K562 (cell line): ENCODE measurements around the gene FGF5. TPM values are rescaled to one million over a fixed set of nuclear protein-coding genes. Genes with fewer than 3 reads are reported as not detected.
A peak's percentile ranks its signal among the peaks of the same experiment; 100 is the strongest.

Experiments
- ATAC-seq: fragments of 200-7000 bp; cut with Tn5 transposase; 3 replicates; pipeline ENCODE4 v1.9.1; 2020; ENCODE audit warnings: moderate library complexity
- BruUV-seq: library from RNA; stranded (reverse); fragments of 400-500 nt; replicated peaks from 2 replicates; lab custom pipeline; 2021; lab: Mats Ljungman, UMichigan
- CTCF ChIA-PET: fragments of 300-600 bp; formaldehyde crosslinking; extraction: SDS; loops from one replicate; lab custom pipeline; 2021; ENCODE audit warnings: low intra/inter-chr PET ratio; lab: Yijun Ruan, JAX
- POLR2A ChIA-PET: fragments of 300-600, 350-650 bp; sonication (Branson Sonifier 250); formaldehyde crosslinking; extraction: SDS; loops from one replicate; lab custom pipeline; 2021; ENCODE audit warnings: antibody characterized with exemption, inconsistent platforms; lab: Yijun Ruan, JAX
- DNase-seq, 4 experiments: peaks; one replicate each; pipeline versions ENCODE4 v3.0.0 to v3.0.0-alpha.2; 2011 to 2018; ENCODE audit warnings: low spot score in 3 of 4, mixed read lengths in 3 of 4; ENCODE audit errors: extremely low read depth in 1 of 4
- FAIRE-seq: peaks from 2 replicates; lab custom pipeline; 2011; peaks lifted over from hg19 to GRCh38; lab: Jason Lieb, UNC
- H2AFZ ChIP-seq: 2 replicates; pipeline ENCODE4 v1.6.0; 2011; ENCODE audit warnings: low read depth, low read length, control low read depth, inconsistent platforms
- H3K27ac ChIP-seq: fragments of 200-600 bp; 3 replicates; pipeline ENCODE4 v1.8.0; 2011; ENCODE audit warnings: low read depth, mild to moderate bottlenecking, control low read depth, inconsistent platforms, low read length, moderate library complexity, mixed read lengths; ENCODE audit errors: extremely low read depth
- H3K27me3 ChIP-seq, 2 experiments: fragments of 300-600 bp in 1 of 2; 2 replicates in 1 of 2; 3 replicates in 1 of 2; pipeline versions ENCODE4 v1.6.0 to v1.8.0; 2011; ENCODE audit warnings: inconsistent platforms in 2 of 2, low read length in 2 of 2, mild to moderate bottlenecking in 1 of 2, mixed read lengths in 1 of 2, moderate library complexity in 1 of 2; ENCODE audit not compliant: control insufficient read depth in 2 of 2, insufficient read depth in 2 of 2
- H3K36me3 ChIP-seq: fragments of 300-600 bp; 3 replicates; pipeline ENCODE4 v1.8.0; 2011; ENCODE audit warnings: mild to moderate bottlenecking, low read length, inconsistent platforms; ENCODE audit not compliant: control insufficient read depth, insufficient read depth
- H3K4me1 ChIP-seq, 2 experiments: fragments of 200-600 bp in 1 of 2; replicated peaks in 1 of 2; 2 replicates in 1 of 2; 3 replicates in 1 of 2; pipeline versions ENCODE4 v1.5.1 to v1.8.0; 2011; ENCODE audit warnings: inconsistent platforms in 2 of 2, low read length in 2 of 2, mild to moderate bottlenecking in 1 of 2, mixed read lengths in 1 of 2, moderate library complexity in 1 of 2; ENCODE audit not compliant: control insufficient read depth in 2 of 2, insufficient read depth in 2 of 2
- H3K4me2 ChIP-seq: 2 replicates; pipeline ENCODE4 v1.6.1; 2011; ENCODE audit warnings: low read length, control low read depth, inconsistent platforms, mixed read lengths; ENCODE audit not compliant: insufficient read depth
- H3K4me3 ChIP-seq: fragments of 200-600 bp; sonication (generic), shearing (Covaris generic); 2 replicates; pipeline ENCODE4 v1.5.1; 2016; ENCODE audit warnings: control low read depth, inconsistent platforms
- H3K79me2 ChIP-seq: fragments of 200-600 bp; 3 replicates; pipeline ENCODE4 v1.8.0; 2011; ENCODE audit warnings: low read length, inconsistent platforms; ENCODE audit not compliant: control insufficient read depth, insufficient read depth
- H3K9ac ChIP-seq, 2 experiments: 2 replicates each; pipeline versions ENCODE4 v1.6.0 to v1.6.1; 2011; ENCODE audit warnings: low read depth in 2 of 2, low read length in 2 of 2, control low read depth in 1 of 2, inconsistent platforms in 1 of 2, mild to moderate bottlenecking in 1 of 2, mixed read lengths in 1 of 2; ENCODE audit not compliant: insufficient read depth in 1 of 2
- H3K9me1 ChIP-seq: one replicate; pipeline ENCODE4 v1.6.0; 2011; ENCODE audit warnings: inconsistent platforms, mild to moderate bottlenecking, low read length, moderate library complexity; ENCODE audit not compliant: control insufficient read depth, insufficient read depth
- H3K9me3 ChIP-seq: replicated peaks from 2 replicates; pipeline ENCODE4 v1.5.1; 2011; ENCODE audit warnings: low read depth, low read length, inconsistent platforms; ENCODE audit not compliant: control insufficient read depth, insufficient read depth
- H4K20me1 ChIP-seq: replicated peaks from 2 replicates; pipeline ENCODE4 v1.6.1; 2011; ENCODE audit warnings: low read length, inconsistent platforms, mixed read lengths; ENCODE audit not compliant: control insufficient read depth, insufficient read depth
- CBFB ChIP-seq: sonication (generic); formaldehyde crosslinking; IDR thresholded peaks from 2 replicates; pipeline ENCODE4 v1.4.0; 2020; ENCODE audit warnings: mild to moderate bottlenecking, missing genetic modification reagents
- E2F3 ChIP-seq: fragments of 250-450 bp; sonication (Bioruptor Pico); IDR thresholded peaks from 2 replicates; pipeline ENCODE4 v1.4.0; 2020; ENCODE audit warnings: mild to moderate bottlenecking
- RBM25 ChIP-seq: fragments of 200-400 bp; formaldehyde crosslinking; IDR thresholded peaks from 2 replicates; pipeline ENCODE4 v1.6.1; 2018; ENCODE audit warnings: low read length, low read depth, moderate library complexity; ENCODE audit not compliant: severe bottlenecking
- ZNF165 ChIP-seq: fragments of 250-450 bp; sonication (Bioruptor Pico); IDR thresholded peaks from 2 replicates; pipeline ENCODE4 v1.4.0; 2020; ENCODE audit warnings: borderline replicate concordance
- WGBS: fragments of 100-300 bp; shearing (Covaris generic); methylation state at CpG from one replicate; pipeline ENCODE4 v1.1.6; 2016; ENCODE audit warnings: low coverage, mixed read lengths; ENCODE audit not compliant: insufficient coverage; ENCODE audit errors: missing lambda C conversion rate; 5-methylcytosine and 5-hydroxymethylcytosine counted together
- in situ Hi-C: fragments of 300-500 bp; cut with MboI; formaldehyde crosslinking; loops from 4 replicates; pipeline ENCODE4 v1.15.0; 2018; ENCODE audit warnings: inconsistent platforms, mixed read lengths
- intact Hi-C: fragments of 100-400 bp; cut with micrococcal nuclease; formaldehyde crosslinking; loops from 2 replicates; pipeline ENCODE4 v1.14.2; 2022
- polyA plus RNA-seq, 8 experiments: library from polyadenylated mRNA; depleted of rRNA in 4 of 8; stranded (reverse) in 5 of 8; unstranded in 3 of 8; fragments of >200 nt; fragmentation: Nextera tagmentation in 2 of 8; fragmentation: Illumina TruSeq in 1 of 8; extraction: Ambion mirVana in 2 of 8; extraction: Trizol in 1 of 8; gene quantifications; 2 replicates each; pipeline versions ENCODE4 v1.2.1 to v1.2.3, GENCODE V29; 2011 to 2014; ENCODE audit warnings: inconsistent platforms in 1 of 8, missing spikeins in 1 of 8
- total RNA-seq, 7 experiments: library from RNA; depleted of rRNA in 6 of 7; stranded (reverse); fragments of >200 nt in 6 of 7; fragmentation: Illumina TruSeq in 2 of 7; extraction: Trizol in 2 of 7; gene quantifications; 2 replicates each; pipeline versions ENCODE4 v1.2.1 to v1.2.3, GENCODE V29; 2011 to 2021; ENCODE audit warnings: low replicate concordance in 1 of 7
- TF ChIP-seq, protein P1 (sequence below): fragments of 250-450 bp; sonication (Bioruptor Pico); IDR thresholded peaks from 2 replicates; pipeline ENCODE4 v1.8.0; 2022; ENCODE audit warnings: inconsistent platforms
- TF ChIP-seq, protein P2 (sequence below): sonication (generic); formaldehyde crosslinking; IDR thresholded peaks from 2 replicates; pipeline ENCODE4 v1.8.1; 2022; ENCODE audit warnings: missing genetic modification reagents
- TF ChIP-seq, protein P3 (sequence below): sonication (generic); formaldehyde crosslinking; IDR thresholded peaks from 2 replicates; pipeline ENCODE4 v1.8.1; 2023; ENCODE audit warnings: mild to moderate bottlenecking, missing genetic modification reagents

The FGF5 gene
- total and polyA plus RNA-seq, 9 of the 15 experiments (the other 6 are each of a cell fraction or from before 2014, with no cell fraction given): 0.38 to 2.7 (median 1.1) TPM

DNA sequence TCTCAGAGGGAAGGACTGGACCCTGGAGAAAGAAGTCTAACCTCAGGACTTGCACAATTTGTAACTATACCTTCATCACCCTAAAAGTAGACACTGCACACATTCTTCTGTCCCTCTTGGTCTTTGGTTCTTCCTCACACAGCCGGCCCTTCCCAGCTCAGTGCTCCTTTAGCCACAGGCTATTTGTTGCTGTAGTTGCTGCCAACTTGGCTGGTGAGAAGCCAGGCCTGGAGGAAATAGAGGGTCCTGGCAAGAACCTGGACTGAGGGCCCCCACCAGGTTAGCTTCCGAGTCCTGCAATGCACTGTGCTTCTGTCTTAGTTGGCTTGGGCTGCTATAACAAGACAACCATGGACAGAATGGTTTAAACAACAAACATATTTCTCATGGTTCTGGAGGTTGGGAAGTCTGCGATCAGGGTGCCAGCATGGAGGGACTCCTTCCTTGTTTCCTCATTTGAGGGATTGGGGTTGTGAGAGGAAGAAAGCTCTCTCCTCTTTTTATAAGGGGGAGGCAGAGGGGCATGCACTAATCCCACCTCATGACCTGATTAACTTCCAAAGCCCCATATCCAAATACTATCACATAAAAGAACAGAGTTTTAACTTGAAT, 4.4 kb upstream of the FGF5 start:
- H3K9ac ChIP-seq: no peak overlapping the region
- no peaks in the 10 kb centered on the region for H3K9me3 ChIP-seq
- H3K4me2 ChIP-seq: no peak overlapping the region
- WGBS: 53% methylated on average over 3 of the region's 3 CpGs
- peak overlapping the region; percentile 3; the same call in 1 of the 2 replicates for H2AFZ ChIP-seq
- H3K9me1 ChIP-seq: no peaks in the 10 kb centered on the region
- no peak for DNase-seq
- H4K20me1 ChIP-seq: no peaks in the 10 kb centered on the region
- no peak for FAIRE-seq
- POLR2A ChIA-PET: interaction anchor here (0.6 kb wide), 1 partner anchor 42 kb away, joined by 3 read pairs; no protein-coding TSS in a partner anchor
- no peaks in the 10 kb centered on the region for H3K79me2 ChIP-seq
- BruUV-seq: no TSS peak
- intact Hi-C loops: no loop called here
- no peak overlapping the region for H3K4me3 ChIP-seq
- peaks cover 16 to 17% of the 10 kb centered on the region in 2 experiments; a peak in 4 of 5 replicates for H3K4me1 ChIP-seq
- H3K27me3 ChIP-seq: no peaks in the 10 kb centered on the region
- no peak overlapping the region for H3K27ac ChIP-seq
- in situ Hi-C loops: no loop called here
- no peak for TF ChIP-seq RBM25
- TF ChIP-seq, all 486 proteins: peak for 0
- no peak for ATAC-seq
- H3K36me3 ChIP-seq: no peaks in the 10 kb centered on the region
- CTCF ChIA-PET: no interaction called here

DNA sequence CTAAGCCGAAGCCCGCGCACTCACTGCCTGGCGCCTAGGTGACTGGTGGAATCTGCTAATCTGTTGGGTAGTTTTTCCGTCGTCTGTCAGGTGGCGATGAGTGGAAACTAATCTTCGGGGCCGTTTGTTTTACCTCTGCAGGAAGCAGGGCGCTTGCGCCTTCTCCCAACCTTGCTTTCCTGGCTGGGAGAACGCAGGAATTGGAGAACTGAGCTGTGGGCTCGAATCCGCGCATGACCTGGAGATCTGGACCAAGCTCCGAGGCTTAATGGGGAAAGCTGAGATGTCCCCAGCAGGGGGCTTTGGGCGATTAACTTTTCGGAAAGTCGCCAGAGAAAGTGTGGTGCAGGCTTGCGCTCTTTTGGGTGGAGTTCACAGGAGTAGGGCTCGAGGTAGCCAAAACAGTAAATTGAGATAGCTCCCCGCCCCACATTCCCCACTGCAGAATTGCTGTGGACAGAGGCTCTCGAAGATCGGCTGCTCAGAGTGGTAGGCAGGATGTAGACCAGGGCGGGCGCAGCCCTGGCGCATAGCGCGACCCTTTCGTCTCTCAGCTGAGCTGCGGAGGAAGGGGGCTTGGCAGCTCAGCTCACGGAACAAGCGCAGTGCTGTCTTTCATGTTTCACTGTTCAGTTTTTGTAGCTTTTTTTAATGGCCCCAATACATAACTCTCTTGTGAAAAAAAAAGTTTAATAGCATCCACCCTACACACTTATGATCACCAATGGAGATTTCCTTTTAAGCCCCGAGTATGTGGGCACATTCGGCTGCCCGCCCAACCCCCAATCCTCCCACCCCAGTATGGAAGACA, 2.7 kb upstream of the FGF5 start:
- in situ Hi-C loops: no loop called here
- no peak for FAIRE-seq
- Histone ChIP-seq H2AFZ (no peak overlapping the region), H3K4me1 (peaks cover 20 to 26% of the 10 kb centered on the region in 2 experiments; a peak in 4 of 5 replicates), H3K4me2 (no peak overlapping the region), H4K20me1 (no peaks in the 10 kb centered on the region), H3K27ac (no peak overlapping the region), H3K79me2 (no peaks in the 10 kb centered on the region)
- intact Hi-C loops: no loop called here
- no TSS peak for BruUV-seq
- TF ChIP-seq, protein P1, sequence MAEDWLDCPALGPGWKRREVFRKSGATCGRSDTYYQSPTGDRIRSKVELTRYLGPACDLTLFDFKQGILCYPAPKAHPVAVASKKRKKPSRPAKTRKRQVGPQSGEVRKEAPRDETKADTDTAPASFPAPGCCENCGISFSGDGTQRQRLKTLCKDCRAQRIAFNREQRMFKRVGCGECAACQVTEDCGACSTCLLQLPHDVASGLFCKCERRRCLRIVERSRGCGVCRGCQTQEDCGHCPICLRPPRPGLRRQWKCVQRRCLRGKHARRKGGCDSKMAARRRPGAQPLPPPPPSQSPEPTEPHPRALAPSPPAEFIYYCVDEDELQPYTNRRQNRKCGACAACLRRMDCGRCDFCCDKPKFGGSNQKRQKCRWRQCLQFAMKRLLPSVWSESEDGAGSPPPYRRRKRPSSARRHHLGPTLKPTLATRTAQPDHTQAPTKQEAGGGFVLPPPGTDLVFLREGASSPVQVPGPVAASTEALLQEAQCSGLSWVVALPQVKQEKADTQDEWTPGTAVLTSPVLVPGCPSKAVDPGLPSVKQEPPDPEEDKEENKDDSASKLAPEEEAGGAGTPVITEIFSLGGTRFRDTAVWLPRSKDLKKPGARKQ (CRISPR knock-in tag): no peak
- TF ChIP-seq E2F3 (CRISPR knock-in tag) (no peak), CBFB (CRISPR knock-in tag) (no peak), ZNF165 (CRISPR knock-in tag) (no peak)
- TF ChIP-seq, protein P2, sequence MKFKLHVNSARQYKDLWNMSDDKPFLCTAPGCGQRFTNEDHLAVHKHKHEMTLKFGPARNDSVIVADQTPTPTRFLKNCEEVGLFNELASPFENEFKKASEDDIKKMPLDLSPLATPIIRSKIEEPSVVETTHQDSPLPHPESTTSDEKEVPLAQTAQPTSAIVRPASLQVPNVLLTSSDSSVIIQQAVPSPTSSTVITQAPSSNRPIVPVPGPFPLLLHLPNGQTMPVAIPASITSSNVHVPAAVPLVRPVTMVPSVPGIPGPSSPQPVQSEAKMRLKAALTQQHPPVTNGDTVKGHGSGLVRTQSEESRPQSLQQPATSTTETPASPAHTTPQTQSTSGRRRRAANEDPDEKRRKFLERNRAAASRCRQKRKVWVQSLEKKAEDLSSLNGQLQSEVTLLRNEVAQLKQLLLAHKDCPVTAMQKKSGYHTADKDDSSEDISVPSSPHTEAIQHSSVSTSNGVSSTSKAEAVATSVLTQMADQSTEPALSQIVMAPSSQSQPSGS: no peak
- TF ChIP-seq, protein P3, sequence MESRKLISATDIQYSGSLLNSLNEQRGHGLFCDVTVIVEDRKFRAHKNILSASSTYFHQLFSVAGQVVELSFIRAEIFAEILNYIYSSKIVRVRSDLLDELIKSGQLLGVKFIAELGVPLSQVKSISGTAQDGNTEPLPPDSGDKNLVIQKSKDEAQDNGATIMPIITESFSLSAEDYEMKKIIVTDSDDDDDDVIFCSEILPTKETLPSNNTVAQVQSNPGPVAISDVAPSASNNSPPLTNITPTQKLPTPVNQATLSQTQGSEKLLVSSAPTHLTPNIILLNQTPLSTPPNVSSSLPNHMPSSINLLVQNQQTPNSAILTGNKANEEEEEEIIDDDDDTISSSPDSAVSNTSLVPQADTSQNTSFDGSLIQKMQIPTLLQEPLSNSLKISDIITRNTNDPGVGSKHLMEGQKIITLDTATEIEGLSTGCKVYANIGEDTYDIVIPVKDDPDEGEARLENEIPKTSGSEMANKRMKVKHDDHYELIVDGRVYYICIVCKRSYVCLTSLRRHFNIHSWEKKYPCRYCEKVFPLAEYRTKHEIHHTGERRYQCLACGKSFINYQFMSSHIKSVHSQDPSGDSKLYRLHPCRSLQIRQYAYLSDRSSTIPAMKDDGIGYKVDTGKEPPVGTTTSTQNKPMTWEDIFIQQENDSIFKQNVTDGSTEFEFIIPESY (CRISPR knock-in tag): peak; percentile 84
- TF ChIP-seq, all 486 proteins: peak for 1
- H3K9me3 ChIP-seq: no peaks in the 10 kb centered on the region
- no peak for ATAC-seq
- ChIA-PET POLR2A (no interaction called here), CTCF (no interaction called here)
- no peak for DNase-seq
- WGBS: 87% methylated on average over 32 of the region's 36 CpGs
- H3K36me3 ChIP-seq: no peaks in the 10 kb centered on the region; the same call in 2 of the 3 replicates
- no peak overlapping the region; a peak in 1 of 4 replicates for H3K9ac ChIP-seq
- no peaks in the 10 kb centered on the region for H3K9me1 ChIP-seq
- H3K27me3 ChIP-seq: no peaks in the 10 kb centered on the region
- H3K4me3 ChIP-seq: no peak overlapping the region
